NCI-H187 (cell line): ENCODE results near the gene MTX1.
"Not testable (repeated sequence)": the region's sequence is repeated elsewhere in the genome, so short reads cannot be mapped to it uniquely, and the experiment has no call there.

ENCODE experiments used
- DNase-seq, 2 experiments: peaks; one replicate each; lab custom pipeline; 2025; lab: John Stamatoyannopoulos, UW

The MTX1 gene

DNA sequence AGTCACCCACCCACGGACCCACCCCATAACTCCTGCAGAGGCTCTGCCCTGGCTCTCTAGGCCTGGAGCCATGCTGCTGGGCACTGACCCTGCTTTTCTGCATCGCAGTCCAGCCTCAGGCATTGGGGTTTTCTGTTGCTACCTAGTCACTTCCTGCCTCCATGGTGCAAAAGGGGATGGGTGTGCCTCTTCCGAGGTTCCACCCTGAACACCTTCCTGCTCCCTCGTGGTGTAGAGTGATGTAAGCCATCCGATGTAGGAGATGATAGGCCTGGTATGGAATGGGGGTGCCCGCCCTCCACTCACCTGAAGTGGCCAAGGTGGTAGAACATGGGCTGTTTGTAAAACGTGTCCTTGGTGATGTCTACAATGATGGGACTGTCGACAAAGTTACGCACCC lies 26.9 kb downstream of the MTX1 start:
- DNase-seq, result not testable (repeated sequence)

GRCh38 chr1:155236451-155236850 lies 28.0 kb downstream of the MTX1 start:
- DNase-seq, result no peak

- peak; percentile 88 to 91 for DNase-seq
Observed at GRCh38 chr1:155241069-155241679, 32.7 kb downstream of the MTX1 start.

DNA sequence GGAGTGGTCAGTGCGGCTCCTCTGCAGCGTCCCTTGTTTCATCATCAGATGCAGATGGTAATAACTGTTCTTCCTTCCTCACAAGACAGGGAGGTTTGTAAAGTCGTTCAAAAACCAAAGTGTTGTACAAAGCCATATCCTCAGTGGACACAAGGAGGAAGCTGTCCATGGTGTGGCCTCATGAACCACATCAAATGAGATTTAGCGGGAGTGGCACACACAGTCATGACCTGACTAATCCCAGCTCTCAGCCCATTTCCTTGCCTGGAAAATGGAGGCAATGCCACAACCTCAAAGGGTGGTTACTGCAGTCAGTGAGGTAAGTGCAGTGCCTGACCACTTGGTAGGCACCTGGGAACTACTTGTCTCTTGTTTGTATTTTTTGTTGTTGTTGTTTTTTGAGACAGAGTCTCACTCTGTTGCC lies 33.4 kb downstream of the MTX1 start:
- no peak for DNase-seq

DNA sequence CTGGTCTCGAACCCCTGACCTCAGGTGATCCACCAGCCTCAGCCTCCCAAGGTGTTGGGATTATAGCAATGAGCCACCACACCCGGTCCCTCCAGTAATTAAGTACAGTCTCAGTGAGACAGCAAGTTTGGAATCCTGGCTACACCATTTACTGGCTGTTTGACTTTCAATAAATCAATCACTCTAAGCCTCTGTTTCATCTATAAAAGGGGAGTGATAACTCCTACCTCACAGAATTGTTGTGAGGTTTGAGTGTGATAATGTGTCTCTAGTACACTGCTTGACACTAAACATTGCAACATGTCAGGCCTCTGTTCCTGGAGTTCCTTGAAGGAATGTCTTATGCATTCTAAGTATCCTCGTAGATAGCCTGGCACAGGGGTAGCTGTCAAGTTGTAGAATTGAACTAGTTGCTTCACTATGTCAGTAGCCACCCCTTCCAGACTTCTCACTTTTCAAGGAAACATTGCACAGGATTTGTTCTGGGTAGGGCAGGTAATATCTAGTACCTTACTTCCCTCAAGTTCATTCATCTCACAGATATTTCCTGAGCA lies 34.4 kb downstream of the MTX1 start:
- no peak for DNase-seq

GRCh38 chr1:155244368-155245162 lies 36.1 kb downstream of the MTX1 start:
- peak; percentile 100 for DNase-seq

DNA sequence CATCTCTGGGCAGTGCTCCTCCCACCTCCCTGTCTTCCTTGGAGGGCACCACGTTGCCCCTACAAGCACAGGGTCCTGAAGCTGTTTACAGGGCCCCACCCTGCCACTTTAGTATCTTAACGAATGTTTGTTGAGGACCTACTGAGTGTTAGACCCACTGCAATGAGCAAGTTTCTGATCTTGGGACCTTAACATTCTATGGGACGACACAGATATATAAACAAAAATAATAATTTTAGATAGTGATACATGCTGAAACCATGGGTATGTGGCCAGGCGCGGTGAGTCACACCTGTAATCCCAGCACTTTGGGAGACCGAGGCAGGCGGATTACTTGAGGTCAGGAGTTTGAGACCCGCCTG lies 36.6 kb downstream of the MTX1 start:
- no peak for DNase-seq

GRCh38 chr1:155246796-155247195 lies 38.3 kb downstream of the MTX1 start:
- not testable (repeated sequence) for DNase-seq

DNA sequence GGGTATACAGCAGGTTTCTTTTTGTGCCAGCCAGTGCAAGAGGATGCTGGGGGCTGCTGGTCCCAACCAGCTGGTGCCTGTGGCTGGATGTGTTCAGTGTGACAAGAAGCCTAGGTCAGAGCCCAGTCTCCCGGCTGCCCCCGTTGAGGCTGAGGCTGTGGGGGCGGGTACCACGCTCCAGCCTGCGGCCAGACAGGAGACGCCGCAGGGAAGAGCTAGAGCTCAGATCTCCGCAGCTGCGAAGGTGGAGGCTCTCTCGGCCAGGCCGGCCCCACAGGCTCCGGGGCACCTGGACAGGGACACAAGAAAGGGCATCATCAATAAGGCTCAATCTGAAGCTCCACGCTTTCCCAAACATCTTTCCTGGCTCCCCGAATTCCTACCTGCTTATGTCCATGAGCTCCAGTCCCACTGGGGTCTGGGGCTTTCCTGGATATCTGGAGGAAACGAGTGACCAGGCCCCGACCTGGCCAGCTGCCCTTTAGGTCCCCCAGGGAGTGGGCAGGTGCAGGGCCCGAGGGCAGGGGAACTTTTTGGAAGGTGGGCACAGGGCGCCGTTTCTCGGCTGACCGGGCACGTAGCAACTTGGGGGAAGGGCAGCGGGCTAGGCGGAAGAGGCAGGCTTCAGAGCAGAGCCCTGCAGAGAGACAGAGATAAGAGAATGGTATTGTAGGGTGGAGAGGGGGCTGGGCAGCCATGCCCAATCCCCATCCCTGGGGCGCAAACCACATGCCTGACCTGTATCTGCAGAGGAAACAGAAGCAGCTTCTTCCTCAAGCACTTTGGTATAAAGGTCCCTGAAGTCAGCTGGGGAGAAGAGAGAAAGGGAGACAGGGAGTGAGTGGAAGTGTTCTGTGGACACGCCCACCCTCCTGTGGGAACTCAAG lies 39.4 kb downstream of the MTX1 start:
- no peak for DNase-seq

GRCh38 chr1:155250246-155250632 lies 41.7 kb downstream of the MTX1 start:
- DNase-seq, result no peak

DNA sequence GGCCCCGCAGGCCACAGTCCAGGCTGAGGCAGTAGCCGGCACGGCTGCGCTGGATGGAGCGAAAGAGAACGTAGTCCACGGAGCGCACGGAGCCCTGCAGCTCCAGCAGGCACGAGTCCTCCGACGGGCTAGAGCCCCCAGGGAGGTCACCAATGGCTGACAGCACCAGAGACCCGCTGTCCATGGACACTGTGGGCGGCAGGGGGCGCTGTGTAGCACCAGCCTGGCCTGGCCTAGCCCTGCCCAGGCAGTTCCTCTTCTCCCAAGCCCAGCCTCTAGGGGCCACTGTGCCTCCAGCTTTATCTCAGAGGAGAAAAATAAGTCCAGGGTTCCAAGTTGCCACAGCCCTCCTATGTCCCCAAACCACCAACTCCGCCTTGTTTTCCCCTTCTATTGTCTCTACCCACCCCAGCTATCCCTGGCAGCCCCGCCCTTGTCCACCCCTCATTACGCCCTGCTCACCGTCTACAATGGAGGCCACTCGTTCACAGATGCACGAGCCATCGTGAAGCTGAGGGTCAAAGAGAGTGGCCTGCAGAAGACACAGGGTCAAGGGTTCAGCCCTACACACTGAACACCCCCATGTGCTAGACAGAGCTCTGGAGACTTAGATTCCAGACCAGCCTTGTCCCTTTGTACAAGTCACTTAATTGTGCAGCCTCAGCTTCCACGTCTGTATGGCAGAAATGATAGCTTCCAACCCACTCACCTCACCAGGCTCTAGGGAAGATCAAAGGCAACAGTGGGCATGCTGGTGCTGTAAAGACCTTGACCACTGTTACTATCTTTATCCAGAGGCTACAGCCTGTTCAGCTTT lies 42.3 kb downstream of the MTX1 start:
- DNase-seq, result peak; percentile 95 to 97

DNA sequence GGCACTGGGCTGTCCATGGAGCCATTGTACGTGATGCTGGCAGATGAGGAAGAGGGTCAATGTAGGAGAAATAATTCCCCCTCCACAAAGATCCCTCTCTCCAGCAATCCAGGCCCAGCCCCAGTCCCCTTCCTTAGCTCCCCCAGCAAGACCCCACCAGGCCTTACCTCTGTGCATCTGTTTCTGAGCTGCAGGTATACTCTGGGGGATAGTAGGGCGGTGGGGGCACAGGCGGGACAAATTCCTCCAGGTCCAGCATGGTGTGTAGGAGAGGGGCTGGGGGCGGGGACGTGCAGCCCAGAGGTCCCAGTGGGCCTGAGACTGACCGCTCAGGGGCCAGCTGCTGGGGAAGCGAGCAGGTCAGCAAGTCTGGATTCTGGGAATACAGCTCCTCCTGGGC lies 43.1 kb downstream of the MTX1 start:
- DNase-seq, result no peak

DNA sequence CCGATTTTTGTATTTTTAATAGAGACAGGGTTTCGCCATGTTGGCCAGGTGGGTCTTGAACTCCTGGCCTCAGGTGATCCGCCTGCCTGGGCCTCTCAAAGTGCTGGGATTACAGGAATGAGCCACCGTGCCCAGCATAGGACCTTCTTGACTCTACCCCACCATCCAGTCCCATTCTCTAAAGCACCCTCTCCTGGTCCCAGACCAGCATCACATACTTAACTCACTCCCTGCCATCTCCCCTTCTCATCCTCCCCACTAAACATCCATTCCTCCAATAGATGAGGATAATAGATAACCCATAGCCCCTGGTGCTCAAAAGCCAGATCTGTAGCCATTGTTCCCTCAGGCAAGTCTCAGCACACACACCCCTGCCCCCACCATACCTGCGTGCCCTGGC lies 44.7 kb downstream of the MTX1 start:
- no peak for DNase-seq

GRCh38 chr1:155253797-155254196 lies 45.3 kb downstream of the MTX1 start:
- no peak for DNase-seq

- no peak for DNase-seq
Observed at GRCh38 chr1:155254228-155254713, 45.8 kb downstream of the MTX1 start.

DNA sequence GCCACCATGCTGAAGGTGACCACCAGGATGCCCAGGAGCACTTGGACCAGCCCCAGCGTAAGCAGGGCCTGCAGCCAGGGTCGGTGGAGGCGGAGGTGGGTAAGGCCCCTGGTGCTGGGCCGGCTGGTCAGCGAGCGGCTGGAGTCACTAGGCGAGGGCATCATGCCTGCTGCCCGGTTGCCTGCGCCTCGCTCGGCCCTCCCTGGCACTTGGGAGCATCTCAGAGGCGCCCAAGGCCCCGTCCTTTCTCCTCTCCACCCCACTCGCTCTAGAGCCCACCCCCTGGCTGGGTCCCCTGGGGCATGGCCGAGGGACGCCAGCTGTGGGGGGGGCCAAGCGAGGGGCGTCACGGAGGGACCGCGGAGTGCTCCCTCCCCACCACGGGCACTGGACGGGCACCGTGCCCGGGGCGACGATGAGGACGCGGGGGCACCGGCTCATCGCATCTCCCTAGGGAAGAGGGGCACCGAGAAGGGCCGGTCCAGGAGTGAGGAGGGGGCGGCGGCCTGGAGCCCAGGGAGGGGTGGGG lies 46.3 kb downstream of the MTX1 start:
- no peak for DNase-seq

DNA sequence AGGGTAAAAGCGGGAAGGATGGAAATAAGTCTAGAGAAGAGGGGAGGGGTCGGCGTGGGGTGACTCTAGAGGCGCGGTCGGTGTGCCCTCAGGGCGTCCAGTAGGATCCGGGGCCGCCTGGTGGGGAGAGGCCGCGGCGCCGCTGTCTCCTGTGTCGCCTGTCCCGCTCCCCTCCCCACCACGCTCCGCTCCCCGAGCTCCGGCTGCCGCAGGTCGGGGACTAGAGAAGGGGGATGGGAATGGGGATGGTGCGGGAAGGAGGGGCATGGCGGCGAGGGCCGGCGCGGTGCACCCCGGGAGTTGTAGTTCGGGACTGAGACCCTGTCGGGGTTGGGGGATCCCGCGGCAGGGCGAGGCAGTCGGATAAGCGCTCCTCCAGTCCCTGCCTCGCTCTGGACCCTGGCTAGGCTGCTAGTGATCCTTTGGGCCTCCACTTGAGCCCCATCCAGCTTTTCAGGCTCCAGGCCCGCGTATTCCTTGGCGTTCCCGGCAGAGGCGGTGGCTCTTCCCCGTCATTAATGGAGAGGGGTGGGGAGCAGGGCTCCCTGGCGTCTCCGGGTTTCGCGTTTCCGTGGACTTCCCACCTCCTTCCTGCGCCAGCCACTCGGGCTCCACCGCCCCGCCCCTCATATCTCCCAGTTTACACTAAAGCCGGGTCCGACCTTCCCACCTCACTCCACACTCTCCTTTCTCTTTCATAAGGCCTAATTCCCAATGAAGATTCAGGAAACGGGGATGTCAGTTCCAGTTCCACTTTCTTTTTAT lies 46.9 kb downstream of the MTX1 start, which contains the start of gene ENTREP3:
TSS of gene ENTREP3 (minus strand) at position 241 of the 765 bp plus-strand sequence. CDS start 606 bp downstream, outside the sequence.
- DNase-seq, result peak; percentile 86 to 94

DNA sequence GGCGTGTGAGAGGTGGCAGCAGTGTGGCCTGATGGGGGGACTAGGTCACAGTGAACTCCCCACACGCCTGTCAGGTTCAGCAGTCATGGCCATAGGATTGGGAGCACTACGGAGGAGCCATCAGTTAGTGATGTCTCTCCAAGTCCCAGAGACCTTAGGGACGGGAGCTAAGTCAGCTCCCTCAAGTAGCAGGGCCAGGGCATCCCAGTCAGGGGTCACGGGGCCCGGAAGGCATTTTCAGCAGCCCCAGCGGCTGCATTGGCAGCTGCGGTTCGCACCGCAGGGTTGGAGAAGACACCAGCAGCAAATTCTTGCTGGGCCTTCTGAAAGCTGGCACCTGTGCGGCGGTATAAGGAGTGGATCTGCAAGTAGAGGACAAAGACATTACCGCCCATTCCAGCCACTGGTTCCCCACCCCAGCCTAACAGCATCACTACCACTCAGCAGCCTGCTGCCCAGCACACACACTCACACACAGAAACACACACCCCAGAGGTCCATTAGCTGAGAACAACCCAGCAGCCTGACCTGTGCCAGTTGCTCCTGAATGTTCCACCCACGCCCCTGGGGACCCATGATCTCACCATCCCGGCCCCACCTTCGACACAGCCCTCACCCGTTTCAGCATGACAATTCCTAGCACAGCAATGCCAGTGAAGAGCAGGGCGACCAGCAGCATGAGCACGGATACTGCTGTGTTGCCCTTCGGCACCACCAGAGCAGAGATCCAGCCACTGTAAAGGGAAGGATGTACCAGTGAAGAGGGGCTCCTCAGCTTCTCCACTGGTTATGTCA lies 47.8 kb downstream of the MTX1 start:
- no peak for DNase-seq

- no peak for DNase-seq
Observed at GRCh38 chr1:155260276-155260675, 51.8 kb downstream of the MTX1 start.
